Nephron (organoid): ENCODE results near the gene C19orf12.
A peak's percentile ranks its signal among the peaks of the same experiment; 100 is the strongest.
"Not testable (repeated sequence)": the region's sequence is repeated elsewhere in the genome, so short reads cannot be mapped to it uniquely, and the experiment has no call there.

ENCODE experiments used
- H3K27ac Mint-ChIP-seq, 3 experiments: 2 replicates each; pipeline ENCODE4 v1.8.0; 2020; ENCODE audit warnings: mixed read lengths in 3 of 3, mild to moderate bottlenecking in 2 of 3, moderate library complexity in 1 of 3
- H3K27me3 Mint-ChIP-seq: 2 replicates; pipeline ENCODE4 v1.8.0; 2021; ENCODE audit warnings: low read depth, mild to moderate bottlenecking, moderate library complexity, mixed read lengths
- H3K36me3 Mint-ChIP-seq: 2 replicates; pipeline ENCODE4 v1.8.0; 2020; ENCODE audit warnings: low read depth, mixed read lengths
- H3K4me1 Mint-ChIP-seq: 2 replicates; pipeline ENCODE4 v1.8.0; 2020; ENCODE audit warnings: mixed read lengths
- H3K4me3 Mint-ChIP-seq, 3 experiments: 2 replicates each; pipeline ENCODE4 v1.8.0; 2020; ENCODE audit warnings: mild to moderate bottlenecking in 3 of 3, mixed read lengths in 3 of 3, moderate library complexity in 2 of 3
- H3K9me3 Mint-ChIP-seq: 2 replicates; pipeline ENCODE4 v1.8.0; 2020; ENCODE audit warnings: mixed read lengths
- CTCF ChIP-seq, 3 experiments: fragments of 200-600 bp; sonication (generic); IDR thresholded peaks; one replicate each; pipeline ENCODE4 v1.5.0; 2021; ENCODE audit warnings: antibody characterized with exemption in 3 of 3; ENCODE audit not compliant: unreplicated experiment in 3 of 3

Gene C19orf12

GRCh38 chr19:29673451-29674371 lies 41.4 kb downstream of the C19orf12 start:
- H3K4me1 Mint-ChIP-seq = peaks cover 6% of the 10 kb centered on the region

GRCh38 chr19:29672933-29673336 lies 42.1 kb downstream of the C19orf12 start:
- no peaks in the 10 kb centered on the region for H3K36me3 Mint-ChIP-seq
- no peak for TF ChIP-seq CTCF (IDR thresholded peaks at IDR 0.05; ENCODE audit: unreplicated experiment in 3 of 3)
- H3K4me1 Mint-ChIP-seq = peaks cover 6% of the 10 kb centered on the region
- H3K27me3 Mint-ChIP-seq = peaks cover 11% of the 10 kb centered on the region
- H3K27ac Mint-ChIP-seq = no peak overlapping the region
- no peaks in the 10 kb centered on the region for H3K9me3 Mint-ChIP-seq
- H3K4me3 Mint-ChIP-seq = no peak overlapping the region

More at GRCh38 chr19:29673451-29674371, 41.4 kb downstream of the C19orf12 start:
- no peak for TF ChIP-seq CTCF (IDR thresholded peaks at IDR 0.05; ENCODE audit: unreplicated experiment in 3 of 3)
- Mint-ChIP-seq H3K27ac (no peak overlapping the region), H3K4me3 (no peak overlapping the region), H3K36me3 (no peaks in the 10 kb centered on the region), H3K27me3 (peaks cover 11% of the 10 kb centered on the region), H3K9me3 (no peaks in the 10 kb centered on the region)

- TF ChIP-seq CTCF (IDR thresholded peaks at IDR 0.05; ENCODE audit: unreplicated experiment in 3 of 3) = no peak
- Mint-ChIP-seq H3K36me3 (no peaks in the 10 kb centered on the region), H3K27ac (no peak overlapping the region), H3K4me1 (peaks cover 6% of the 10 kb centered on the region), H3K4me3 (no peak overlapping the region), H3K27me3 (peaks cover 11% of the 10 kb centered on the region), H3K9me3 (no peaks in the 10 kb centered on the region)
These were observed 42.6 kb downstream of the C19orf12 start for GRCh38 chr19:29672319-29672932.

GRCh38 chr19:29671393-29672160 lies 43.5 kb downstream of the C19orf12 start:
- Mint-ChIP-seq H3K4me1 (peaks cover 13% of the 10 kb centered on the region), H3K4me3 (no peak overlapping the region)

GRCh38 chr19:29671026-29671392 lies 44.1 kb downstream of the C19orf12 start:
- peaks cover 15% of the 10 kb centered on the region for H3K4me1 Mint-ChIP-seq
- not testable (repeated sequence) for H3K9me3 Mint-ChIP-seq, H3K27ac Mint-ChIP-seq, H3K36me3 Mint-ChIP-seq, H3K4me3 Mint-ChIP-seq
- H3K27me3 Mint-ChIP-seq = peaks cover 18% of the 10 kb centered on the region

More at GRCh38 chr19:29671393-29672160, 43.5 kb downstream of the C19orf12 start:
- Mint-ChIP-seq H3K36me3 (no peaks in the 10 kb centered on the region), H3K27me3 (peaks cover 14% of the 10 kb centered on the region), H3K27ac (peak overlapping the region in 1 of 3 experiments; percentile 70), H3K9me3 (no peaks in the 10 kb centered on the region)
- TF ChIP-seq CTCF (IDR thresholded peaks at IDR 0.05; ENCODE audit: unreplicated experiment in 3 of 3) = no peak

GRCh38 chr19:29670255-29670654 lies 44.8 kb downstream of the C19orf12 start:
- peaks cover 18% of the 10 kb centered on the region for H3K27me3 Mint-ChIP-seq
- TF ChIP-seq CTCF (IDR thresholded peaks at IDR 0.05; ENCODE audit: unreplicated experiment in 3 of 3) = no peak

More at GRCh38 chr19:29670255-29670654, 44.8 kb downstream of the C19orf12 start:
- H3K9me3 Mint-ChIP-seq = no peaks in the 10 kb centered on the region
- peaks cover 15% of the 10 kb centered on the region for H3K4me1 Mint-ChIP-seq
- no peaks in the 10 kb centered on the region for H3K36me3 Mint-ChIP-seq
- H3K4me3 Mint-ChIP-seq = no peak overlapping the region
- no peak overlapping the region for H3K27ac Mint-ChIP-seq
